HepG2 (cell line): ENCODE results near the gene SLC17A9. TPM values are rescaled to one million over a fixed set of nuclear protein-coding genes. Genes with fewer than 3 reads are reported as not detected.
A peak's percentile ranks its signal among the peaks of the same experiment; 100 is the strongest.

ENCODE experiments used
- ATAD3A ChIP-seq: sonication (generic); formaldehyde crosslinking; IDR thresholded peaks from 2 replicates; pipeline ENCODE4 v1.4.0; 2020; ENCODE audit warnings: missing genetic modification reagents
- ATRX ChIP-seq: sonication (generic); formaldehyde crosslinking; IDR thresholded peaks from 2 replicates; pipeline ENCODE4 v1.4.0; 2020; ENCODE audit warnings: missing genetic modification reagents, borderline replicate concordance
- BCLAF1 ChIP-seq: fragments of 450-650 bp; IDR thresholded peaks from 2 replicates; pipeline ENCODE4 v1.6.1; 2017; ENCODE audit warnings: mild to moderate bottlenecking
- DBP ChIP-seq: sonication (generic); formaldehyde crosslinking; IDR thresholded peaks from 2 replicates; pipeline ENCODE4 v1.4.0; 2020; ENCODE audit warnings: missing genetic modification reagents; ENCODE audit errors: not compliant biosample characterization
- EHMT2 ChIP-seq: fragments of 200-600 bp; sonication (generic); IDR thresholded peaks from 2 replicates; pipeline ENCODE4 v1.7.0; 2017; ENCODE audit warnings: antibody characterized with exemption, low read depth, low read length, borderline replicate concordance
- FLYWCH1 ChIP-seq: sonication (generic); formaldehyde crosslinking; IDR thresholded peaks from 2 replicates; pipeline ENCODE4 v1.8.1; 2023; ENCODE audit warnings: mild to moderate bottlenecking, missing genetic modification reagents
- FOXJ3 ChIP-seq: sonication (generic); formaldehyde crosslinking; IDR thresholded peaks from 2 replicates; pipeline ENCODE4 v1.4.0; 2020; ENCODE audit warnings: missing genetic modification reagents, mild to moderate bottlenecking, borderline replicate concordance
- HHEX ChIP-seq: IDR thresholded peaks from 2 replicates; pipeline ENCODE4 v1.6.1; 2016; ENCODE audit warnings: control low read depth
- JUN ChIP-seq: sonication (generic); formaldehyde crosslinking; IDR thresholded peaks from 2 replicates; pipeline ENCODE4 v1.4.0; 2020; ENCODE audit warnings: mild to moderate bottlenecking, missing genetic modification reagents
- NFRKB ChIP-seq: fragments of 450-650 bp; IDR thresholded peaks from 2 replicates; pipeline ENCODE4 v1.6.1; 2017
- PATZ1 ChIP-seq: sonication (generic); formaldehyde crosslinking; IDR thresholded peaks from 2 replicates; pipeline ENCODE4 v1.4.0; 2020; ENCODE audit warnings: missing genetic modification reagents
- PREB ChIP-seq: sonication (generic); formaldehyde crosslinking; IDR thresholded peaks from 2 replicates; pipeline ENCODE4 v1.4.0; 2020; ENCODE audit warnings: missing genetic modification reagents
- REL ChIP-seq: sonication (generic); formaldehyde crosslinking; conservative IDR thresholded peaks from 2 replicates; pipeline ENCODE4 v1.8.0; 2022; ENCODE audit warnings: mild to moderate bottlenecking, missing genetic modification reagents, moderate library complexity
- TAF15 ChIP-seq: fragments of 200-400 bp; formaldehyde crosslinking; IDR thresholded peaks from one replicate; pipeline ENCODE4 v1.6.1; 2018; ENCODE audit warnings: mild to moderate bottlenecking, low read depth, low read length; ENCODE audit not compliant: poor library complexity, severe bottlenecking
- ZFP41 ChIP-seq: sonication (generic); formaldehyde crosslinking; IDR thresholded peaks from 2 replicates; pipeline ENCODE4 v1.4.0; 2020; ENCODE audit warnings: mild to moderate bottlenecking, missing genetic modification reagents, borderline replicate concordance
- ZFY ChIP-seq: sonication (generic); formaldehyde crosslinking; IDR thresholded peaks from 2 replicates; pipeline ENCODE4 v1.4.0; 2020; ENCODE audit warnings: missing genetic modification reagents
- ZNF326 ChIP-seq: sonication (generic); formaldehyde crosslinking; IDR thresholded peaks from 2 replicates; pipeline ENCODE4 v1.4.0; 2020; ENCODE audit warnings: missing genetic modification reagents, borderline replicate concordance
- ZNF451 ChIP-seq: sonication (generic); formaldehyde crosslinking; IDR thresholded peaks from 2 replicates; pipeline ENCODE4 v1.5.0; 2020; ENCODE audit warnings: mild to moderate bottlenecking, missing genetic modification reagents
- ZNF468 ChIP-seq: sonication (generic); formaldehyde crosslinking; IDR thresholded peaks from 2 replicates; pipeline ENCODE4 v1.8.0; 2022; ENCODE audit warnings: mild to moderate bottlenecking, moderate library complexity, missing genetic modification reagents
- ZNF501 ChIP-seq: sonication (generic); formaldehyde crosslinking; IDR thresholded peaks from 2 replicates; pipeline ENCODE4 v1.5.1; 2020; ENCODE audit warnings: mild to moderate bottlenecking, moderate library complexity, missing genetic modification reagents
- ZNF639 ChIP-seq: conservative IDR thresholded peaks from 2 replicates; pipeline ENCODE4 v1.6.1; 2018; ENCODE audit warnings: missing genetic modification reagents
- polyA plus RNA-seq, 8 experiments: library from polyadenylated mRNA; depleted of rRNA in 3 of 8; stranded (reverse) in 7 of 8; unstranded in 1 of 8; fragments of >200 nt; fragmentation: Illumina TruSeq in 4 of 8; extraction: Trizol in 4 of 8; gene quantifications; 2 replicates each; pipeline versions ENCODE4 v1.2.1 to v1.2.3, GENCODE V29; 2011 to 2016; ENCODE audit warnings: low read depth in 4 of 8, missing spikeins in 1 of 8, mixed read lengths in 1 of 8; ENCODE audit not compliant: insufficient read depth in 1 of 8
- total RNA-seq, 5 experiments: library from RNA; depleted of rRNA; stranded (reverse); fragments of >200 nt; fragmentation: Illumina TruSeq; extraction: Trizol; gene quantifications; 2 replicates each; pipeline ENCODE4 v1.2.3, GENCODE V29; 2016; ENCODE audit warnings: low read depth in 1 of 5

The SLC17A9 gene
- total and polyA plus RNA-seq, 2 of the 13 experiments (the other 11 are each of a cell fraction or from before 2014, with no cell fraction given) = 110 to 191 TPM

- TF ChIP-seq PREB (CRISPR knock-in tag) = peak; percentile 97; the same call in 1 of the 2 replicates
- TF ChIP-seq FOXJ3 (CRISPR knock-in tag) = peak; percentile 80
- TF ChIP-seq PATZ1 (CRISPR knock-in tag) = peak; percentile 55; the same call in 1 of the 2 replicates
- peak; percentile 91 for TF ChIP-seq REL (CRISPR knock-in tag)
- no peak for TF ChIP-seq EHMT2
- no peak for TF ChIP-seq ATRX (CRISPR knock-in tag)
- TF ChIP-seq HHEX (CRISPR knock-in tag) = 0 out of 2 replicates have a peak, but pooled peaks have one; percentile 16
- no peak for TF ChIP-seq DBP (CRISPR knock-in tag)
- peak; percentile 89 for TF ChIP-seq ZNF501
- no peak for TF ChIP-seq ZNF326 (CRISPR knock-in tag)
- TF ChIP-seq NFRKB = peak; percentile 28; the same call in 1 of the 2 replicates
- TF ChIP-seq ZNF468 (CRISPR knock-in tag) = peak; percentile 92; the same call in 1 of the 2 replicates
- peak; percentile 97 for TF ChIP-seq ZNF639 (CRISPR knock-in tag)
- TF ChIP-seq JUN (CRISPR knock-in tag) = peak; percentile 78; the same call in 1 of the 2 replicates
- TF ChIP-seq ZFY (CRISPR knock-in tag) = peak; percentile 96
- peak; percentile 84; the same call in 1 of the 2 replicates for TF ChIP-seq ZFP41
- no peak for TF ChIP-seq BCLAF1
- TF ChIP-seq FLYWCH1 (CRISPR knock-in tag) = no peak
- TF ChIP-seq ZNF451 (CRISPR knock-in tag) = peak; percentile 96; the same call in 1 of the 2 replicates
- TF ChIP-seq ATAD3A (CRISPR knock-in tag) = 0 out of 2 replicates have a peak, but pooled peaks have one; percentile 27
- TF ChIP-seq TAF15 = peak; percentile 55
Observed at GRCh38 chr20:62937268-62938104, 15.0 kb upstream of the SLC17A9 start (continued).
